Neural crest cell (in vitro differentiated cells): ENCODE results near the gene ZNF286A. TPM values are rescaled to one million over a fixed set of nuclear protein-coding genes. Genes with fewer than 3 reads are reported as not detected.
A peak's percentile ranks its signal among the peaks of the same experiment; 100 is the strongest.
"Not testable (repeated sequence)": the region's sequence is repeated elsewhere in the genome, so short reads cannot be mapped to it uniquely, and the experiment has no call there.

Source experiments
- DNase-seq: peaks from one replicate; pipeline ENCODE4 v3.0.0; 2021; ENCODE audit warnings: low read depth, mixed read lengths, low spot score
- H3K27ac Mint-ChIP-seq: one replicate; pipeline ENCODE4 v1.8.0; 2021; ENCODE audit warnings: mild to moderate bottlenecking, mixed read lengths; ENCODE audit not compliant: unreplicated experiment
- H3K27me3 Mint-ChIP-seq: 2 replicates; pipeline ENCODE4 v1.8.0; 2021; ENCODE audit warnings: low read depth, mild to moderate bottlenecking, mixed read lengths
- H3K36me3 Mint-ChIP-seq: 2 replicates; pipeline ENCODE4 v1.8.0; 2021; ENCODE audit warnings: low read depth, mild to moderate bottlenecking, mixed read lengths
- H3K4me1 Mint-ChIP-seq: 2 replicates; pipeline ENCODE4 v1.8.0; 2021; ENCODE audit warnings: mixed read lengths
- H3K4me3 Mint-ChIP-seq: one replicate; pipeline ENCODE4 v1.8.0; 2021; ENCODE audit warnings: mild to moderate bottlenecking, mixed read lengths
- H3K9me3 Mint-ChIP-seq: 2 replicates; pipeline ENCODE4 v1.8.0; 2021; ENCODE audit warnings: mixed read lengths
- CTCF ChIP-seq: fragments of 200-600 bp; sonication (generic); conservative IDR thresholded peaks from 2 replicates; pipeline ENCODE4 v1.5.0; 2021; ENCODE audit warnings: antibody characterized with exemption, mild to moderate bottlenecking
- total RNA-seq: library from RNA; stranded (reverse); gene quantifications from 2 replicates; pipeline ENCODE4 v1.2.1, GENCODE V29; 2021

The ZNF286A gene
- total RNA-seq, 1 donor from 2014 or later: 128 TPM

DNA sequence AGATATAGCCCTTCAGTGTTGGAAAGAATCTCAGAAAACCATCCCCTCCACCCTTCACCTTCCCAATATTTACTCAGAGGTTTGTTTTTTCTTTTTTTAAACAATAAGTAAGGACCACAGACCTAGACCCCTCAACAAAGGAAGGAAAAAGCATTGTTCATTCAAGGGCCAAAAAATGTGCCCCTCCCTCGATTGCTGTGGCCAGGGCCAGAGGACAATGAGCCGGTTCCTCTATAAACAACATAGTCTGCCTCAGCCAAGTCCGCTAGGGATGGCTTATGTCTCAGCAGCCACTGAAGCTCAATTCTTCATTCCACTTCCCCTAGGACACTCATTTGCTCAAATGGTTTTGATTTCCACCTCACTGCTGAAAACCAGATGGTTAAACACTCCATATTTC, 39.5 kb upstream of the ZNF286A start:
- no peak for DNase-seq
- no peaks in the 10 kb centered on the region for H3K27me3 Mint-ChIP-seq

GRCh38 chr17:15662681-15663080, 36.9 kb upstream of the ZNF286A start:
- Mint-ChIP-seq H3K27me3 (no peaks in the 10 kb centered on the region), H3K4me3 (no peak overlapping the region), H3K27ac (no peak overlapping the region), H3K4me1 (no peaks in the 10 kb centered on the region), H3K36me3 (peaks cover 17% of the 10 kb centered on the region), H3K9me3 (no peaks in the 10 kb centered on the region)
- TF ChIP-seq CTCF: no peak
- no peak for DNase-seq

More for the DNA sequence above, 39.5 kb upstream of the ZNF286A start:
- no peak overlapping the region for H3K4me3 Mint-ChIP-seq
- TF ChIP-seq CTCF: no peak
- peaks cover 12% of the 10 kb centered on the region for H3K4me1 Mint-ChIP-seq
- H3K27ac Mint-ChIP-seq: no peak overlapping the region
- H3K9me3 Mint-ChIP-seq: no peaks in the 10 kb centered on the region
- peaks cover 12% of the 10 kb centered on the region for H3K36me3 Mint-ChIP-seq

- Mint-ChIP-seq H3K36me3 (peaks cover 21% of the 10 kb centered on the region), H3K4me1 (no peaks in the 10 kb centered on the region), H3K27ac (no peak overlapping the region), H3K4me3 (no peak overlapping the region), H3K27me3 (no peaks in the 10 kb centered on the region), H3K9me3 (no peaks in the 10 kb centered on the region)
- no peak for TF ChIP-seq CTCF
- DNase-seq: no peak
These were observed 36.4 kb upstream of the ZNF286A start for GRCh38 chr17:15663176-15663575.

- Mint-ChIP-seq H3K4me3 (no peak overlapping the region), H3K27ac (peak overlapping the region; percentile 13), H3K27me3 (no peaks in the 10 kb centered on the region), H3K4me1 (no peaks in the 10 kb centered on the region), H3K36me3 (peaks cover 24% of the 10 kb centered on the region), H3K9me3 (no peaks in the 10 kb centered on the region)
- TF ChIP-seq CTCF: no peak
- DNase-seq: no peak
These were observed 35.9 kb upstream of the ZNF286A start for GRCh38 chr17:15663691-15664090.

DNA sequence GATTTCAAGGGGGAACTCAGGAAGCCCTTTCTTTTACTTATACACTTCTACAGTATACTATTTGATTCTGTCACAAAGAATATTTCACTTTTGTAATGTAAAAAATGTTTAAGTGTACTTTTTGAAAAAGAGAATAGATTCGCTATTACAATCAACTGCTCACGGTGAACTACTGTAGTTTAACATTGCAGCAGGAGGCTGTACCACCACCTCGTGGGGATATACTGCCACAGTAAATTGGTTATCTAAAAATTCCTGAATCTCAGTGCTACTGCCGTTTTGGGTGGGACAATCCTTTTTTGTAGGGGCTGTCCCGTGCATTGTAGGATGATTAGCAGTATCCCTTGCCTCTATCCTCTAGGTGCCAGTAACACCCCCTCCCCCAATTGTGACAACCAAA, 30.0 kb upstream of the ZNF286A start:
- H3K4me1 Mint-ChIP-seq, H3K9me3 Mint-ChIP-seq, H3K27me3 Mint-ChIP-seq, DNase-seq, H3K4me3 Mint-ChIP-seq, H3K27ac Mint-ChIP-seq: not testable (repeated sequence)
- H3K36me3 Mint-ChIP-seq: peaks cover 23% of the 10 kb centered on the region

- H3K36me3 Mint-ChIP-seq: peaks cover 19% of the 10 kb centered on the region
- not testable (repeated sequence) for H3K27ac Mint-ChIP-seq, H3K4me3 Mint-ChIP-seq, H3K9me3 Mint-ChIP-seq, DNase-seq, H3K4me1 Mint-ChIP-seq, H3K27me3 Mint-ChIP-seq
These were observed 24.9 kb upstream of the ZNF286A start for GRCh38 chr17:15674640-15675039.

- H3K27me3 Mint-ChIP-seq, H3K27ac Mint-ChIP-seq, DNase-seq, H3K9me3 Mint-ChIP-seq, H3K4me3 Mint-ChIP-seq, H3K4me1 Mint-ChIP-seq: not testable (repeated sequence)
- peaks cover 16% of the 10 kb centered on the region for H3K36me3 Mint-ChIP-seq
These were observed 23.6 kb upstream of the ZNF286A start for GRCh38 chr17:15675991-15676390.

DNA sequence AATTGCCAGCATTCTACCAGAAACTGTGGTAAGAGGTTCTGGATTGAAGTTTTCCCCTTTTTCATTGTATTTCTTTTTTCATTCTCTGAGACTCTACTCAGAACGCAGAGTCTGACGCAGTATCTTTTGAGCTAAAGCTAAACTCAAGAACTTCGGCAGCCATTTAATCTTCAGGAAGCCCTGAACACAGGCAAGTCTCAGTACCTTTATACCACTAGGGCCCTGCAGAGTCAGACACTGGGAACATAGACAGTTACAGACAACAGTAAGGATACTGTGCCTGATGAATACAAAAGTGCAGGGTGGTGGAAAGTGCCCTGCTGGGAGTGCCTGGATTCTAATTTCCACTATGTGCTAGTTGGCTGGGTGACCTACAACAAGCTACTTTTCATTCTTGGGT, 16.4 kb upstream of the ZNF286A start:
- H3K4me3 Mint-ChIP-seq: peak overlapping the region; percentile 94
- not testable (repeated sequence) for H3K9me3 Mint-ChIP-seq, DNase-seq, H3K27me3 Mint-ChIP-seq, H3K27ac Mint-ChIP-seq, H3K36me3 Mint-ChIP-seq
- peaks cover 30% of the 10 kb centered on the region for H3K4me1 Mint-ChIP-seq
